CD4-positive, alpha-beta T cell treated with Interleukin-15 for 4 hours (primary cell): ENCODE data around the gene DCAF10.
"Not testable (repeated sequence)": the region's sequence is repeated elsewhere in the genome, so short reads cannot be mapped to it uniquely, and the experiment has no call there.

Experiments used
- DNase-seq: peaks from one replicate; pipeline ENCODE4 v3.0.0-alpha.2; 2020; ENCODE audit warnings: low spot score

Gene DCAF10, protein sequence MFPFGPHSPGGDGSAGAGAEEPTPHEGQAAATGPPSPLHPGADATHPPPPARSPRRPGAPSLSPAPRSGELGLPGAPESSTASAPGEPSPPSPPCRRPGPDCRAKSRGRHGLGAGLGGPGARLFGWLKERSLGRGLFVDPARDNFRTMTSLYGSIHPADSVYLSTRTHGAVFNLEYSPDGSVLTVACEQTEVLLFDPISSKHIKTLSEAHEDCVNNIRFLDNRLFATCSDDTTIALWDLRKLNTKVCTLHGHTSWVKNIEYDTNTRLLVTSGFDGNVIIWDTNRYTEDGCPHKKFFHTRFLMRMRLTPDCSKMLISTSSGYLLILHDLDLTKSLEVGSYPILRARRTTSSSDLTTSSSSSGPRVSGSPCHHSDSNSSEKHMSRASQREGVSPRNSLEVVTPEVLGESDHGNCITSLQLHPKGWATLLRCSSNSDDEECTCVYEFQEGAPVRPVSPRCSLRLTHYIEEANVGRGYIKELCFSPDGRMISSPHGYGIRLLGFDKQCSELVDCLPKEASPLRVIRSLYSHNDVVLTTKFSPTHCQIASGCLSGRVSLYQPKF

DNA sequence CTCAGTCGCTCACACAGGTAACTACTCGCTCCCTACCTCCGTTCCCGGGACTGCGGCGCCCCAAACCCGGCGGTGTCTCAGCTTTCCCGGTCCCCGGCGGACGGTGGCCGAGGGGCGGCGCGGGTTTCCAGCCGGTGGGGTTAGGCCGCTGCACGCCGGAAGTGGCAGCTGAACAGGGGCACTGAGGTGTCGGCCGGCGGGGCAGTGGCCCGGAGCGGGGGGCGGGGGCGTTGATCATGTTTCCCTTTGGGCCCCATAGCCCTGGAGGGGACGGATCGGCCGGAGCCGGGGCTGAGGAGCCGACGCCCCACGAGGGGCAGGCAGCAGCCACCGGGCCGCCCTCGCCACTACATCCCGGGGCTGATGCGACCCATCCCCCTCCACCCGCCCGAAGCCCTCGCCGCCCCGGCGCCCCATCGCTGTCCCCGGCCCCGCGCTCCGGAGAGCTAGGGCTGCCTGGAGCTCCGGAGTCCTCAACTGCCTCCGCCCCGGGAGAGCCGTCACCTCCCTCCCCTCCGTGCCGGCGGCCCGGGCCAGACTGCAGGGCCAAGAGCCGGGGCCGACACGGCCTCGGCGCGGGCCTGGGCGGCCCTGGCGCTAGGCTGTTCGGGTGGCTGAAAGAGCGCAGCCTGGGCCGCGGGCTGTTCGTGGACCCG, at the start of gene DCAF10:
TSS of gene DCAF10 (plus strand) at position 167 of the 656 bp plus-strand sequence. CDS start at position 237, 70 bp downstream.
- peak; percentile 89 for DNase-seq

DNA sequence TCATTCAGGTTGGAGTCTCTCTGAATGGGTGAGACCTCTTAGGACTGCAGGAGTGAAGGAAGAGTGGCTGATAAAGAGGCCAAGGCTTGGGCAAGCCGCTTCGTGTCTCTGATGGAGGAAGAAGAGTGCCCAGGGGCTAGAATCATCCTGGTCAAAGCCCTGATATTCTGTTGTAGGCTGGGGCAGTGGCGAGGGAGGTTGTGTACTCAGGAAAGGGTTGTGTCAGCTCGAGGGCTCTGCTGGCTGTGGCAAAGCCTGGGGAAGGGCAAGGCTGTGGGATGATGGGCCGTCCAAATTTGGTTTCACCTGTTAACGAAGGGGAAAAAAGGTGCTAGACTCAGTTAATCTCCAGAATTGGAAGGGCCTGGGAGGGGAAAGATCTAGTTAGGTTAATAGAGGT, 49.4 kb upstream of the DCAF10 start:
- no peak for DNase-seq

DNA sequence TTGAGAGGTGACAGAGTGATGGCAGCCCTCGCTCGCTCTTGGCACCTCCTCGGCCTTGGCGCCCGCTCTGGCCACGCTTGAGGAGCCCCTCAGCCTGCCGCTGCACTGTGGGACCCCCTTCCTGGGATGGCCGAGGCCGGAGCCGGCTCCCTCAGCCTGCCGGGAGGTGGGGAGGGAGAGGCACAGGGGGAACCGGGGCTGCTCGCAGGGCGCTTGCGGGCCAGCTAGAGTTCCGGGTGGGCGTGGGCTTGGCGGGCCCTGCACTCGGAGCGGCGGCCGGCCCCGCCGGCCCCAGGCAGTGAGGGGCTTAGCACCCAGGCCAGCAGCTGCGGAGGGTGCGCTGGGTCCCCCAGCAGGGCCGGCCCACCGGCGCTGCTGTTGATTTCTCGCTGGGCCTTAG, 48.9 kb upstream of the DCAF10 start:
- not testable (repeated sequence) for DNase-seq

DNA sequence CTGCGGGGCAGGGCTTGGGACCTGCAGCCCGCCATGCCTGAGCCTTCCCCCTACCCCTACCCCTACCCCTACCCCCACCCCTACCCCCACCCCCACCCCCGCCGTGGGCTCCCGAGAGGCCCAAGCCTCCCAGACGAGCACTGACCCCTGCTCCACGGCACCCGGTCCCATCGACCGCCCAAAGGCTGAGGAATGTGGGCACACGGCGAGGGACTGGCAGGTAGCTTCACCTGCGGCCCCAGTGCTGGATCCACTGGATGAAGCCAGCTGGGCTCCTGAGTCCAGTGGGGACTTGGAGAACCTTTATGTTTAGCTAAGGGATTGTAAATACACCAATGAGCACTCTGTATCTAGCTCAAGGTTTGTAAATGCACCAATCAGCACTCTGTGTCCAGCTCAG, 48.5 kb upstream of the DCAF10 start:
- not testable (repeated sequence) for DNase-seq

DNA sequence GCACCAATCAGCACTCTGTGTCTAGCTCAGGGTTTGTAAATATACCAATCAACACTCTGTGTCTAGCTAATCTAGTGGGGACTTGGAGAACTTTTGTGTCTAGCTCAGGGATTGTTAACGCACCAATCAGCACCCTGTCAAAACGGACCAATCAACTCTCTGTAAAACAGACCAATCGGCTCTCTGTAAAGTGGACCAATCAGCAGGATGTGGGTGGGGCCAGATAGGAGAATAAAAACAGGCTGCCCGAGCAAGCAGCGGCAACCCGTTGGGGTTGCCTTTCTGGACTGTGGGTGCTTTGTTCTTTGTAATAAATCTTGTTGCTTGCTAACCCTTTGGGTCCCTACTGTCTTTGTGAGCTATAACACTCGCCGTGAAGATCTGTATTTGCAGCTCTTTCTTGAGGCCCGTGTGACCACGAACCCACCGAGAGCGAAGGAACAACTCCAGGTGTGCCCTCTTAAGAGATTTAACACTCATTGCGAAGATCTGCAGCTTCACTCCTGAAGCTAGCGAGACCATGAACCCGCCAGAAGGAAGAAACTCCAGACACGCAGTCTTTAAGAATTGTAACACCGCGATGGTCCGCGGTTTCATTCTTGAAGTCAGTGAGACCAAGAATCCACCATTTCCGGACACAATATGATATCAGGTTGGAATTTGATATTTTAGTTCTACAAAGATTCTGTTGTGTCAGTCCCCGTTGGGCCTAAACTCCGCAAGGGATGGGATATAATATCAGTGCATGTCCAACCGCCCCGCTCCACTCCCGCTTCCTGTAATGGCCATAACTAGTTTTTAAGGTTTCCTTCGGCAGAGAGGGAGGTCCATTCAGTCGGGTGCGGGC, 47.7 kb upstream of the DCAF10 start:
- DNase-seq = no peak

DNA sequence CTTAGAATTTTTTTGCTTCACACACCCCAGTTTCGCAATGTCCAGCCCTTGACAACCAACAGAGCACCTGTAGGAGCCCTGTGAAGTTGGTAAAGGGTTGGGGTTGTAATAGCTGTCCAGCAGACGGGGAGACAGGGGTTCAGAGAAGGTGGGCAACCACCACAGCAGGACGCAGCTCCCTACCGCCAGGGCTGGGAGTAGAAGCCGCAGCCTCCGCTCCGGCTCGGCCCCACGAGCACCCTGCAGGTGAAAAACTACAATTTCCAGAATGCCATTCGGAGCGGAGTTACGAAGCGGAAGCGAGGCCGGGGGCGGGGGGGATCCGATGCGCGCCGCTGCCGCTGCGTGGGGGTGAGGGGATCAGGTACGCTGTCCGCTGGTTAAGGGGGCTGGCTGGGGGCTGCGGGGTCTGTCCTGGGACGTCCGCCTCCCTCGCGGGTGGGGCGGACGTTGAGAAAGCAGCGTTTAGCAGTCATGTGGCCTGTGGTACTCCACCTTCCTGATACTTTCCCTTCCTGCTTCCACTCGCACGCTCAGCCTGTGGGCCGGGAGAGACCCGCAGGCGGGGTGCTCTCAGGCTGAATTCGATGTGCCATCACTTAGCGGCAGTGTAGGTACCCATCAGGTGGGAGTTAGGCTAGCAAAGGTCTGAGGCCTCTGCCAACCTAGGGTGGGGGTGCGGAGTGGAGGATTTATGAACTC, 47.0 kb upstream of the DCAF10 start, which contains the start of gene TRMT10B:
TSS of gene TRMT10B (plus strand) at position 317 of the 702 bp plus-strand sequence. CDS start 8,127 bp downstream, outside the sequence.
- peak; percentile 63 for DNase-seq

DNA sequence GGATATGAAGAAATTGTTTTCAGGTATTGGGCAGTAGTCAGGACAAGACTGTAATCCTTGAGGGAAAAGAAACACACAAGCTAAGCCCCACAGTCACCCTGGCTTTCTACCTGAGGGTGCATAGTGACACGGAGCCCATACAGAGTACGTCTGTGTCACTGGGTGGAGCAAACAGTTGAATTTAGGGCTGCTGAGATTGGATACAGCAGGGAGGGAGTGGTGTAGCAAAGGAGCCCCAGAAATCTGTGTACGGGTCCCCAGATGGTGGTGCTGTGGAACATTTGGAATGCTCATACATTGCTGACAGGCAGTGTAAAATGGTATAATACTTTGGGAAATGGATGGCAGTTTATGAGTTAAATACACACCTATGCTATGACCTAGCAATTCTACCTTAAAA, 41.9 kb upstream of the DCAF10 start:
- DNase-seq = no peak

DNA sequence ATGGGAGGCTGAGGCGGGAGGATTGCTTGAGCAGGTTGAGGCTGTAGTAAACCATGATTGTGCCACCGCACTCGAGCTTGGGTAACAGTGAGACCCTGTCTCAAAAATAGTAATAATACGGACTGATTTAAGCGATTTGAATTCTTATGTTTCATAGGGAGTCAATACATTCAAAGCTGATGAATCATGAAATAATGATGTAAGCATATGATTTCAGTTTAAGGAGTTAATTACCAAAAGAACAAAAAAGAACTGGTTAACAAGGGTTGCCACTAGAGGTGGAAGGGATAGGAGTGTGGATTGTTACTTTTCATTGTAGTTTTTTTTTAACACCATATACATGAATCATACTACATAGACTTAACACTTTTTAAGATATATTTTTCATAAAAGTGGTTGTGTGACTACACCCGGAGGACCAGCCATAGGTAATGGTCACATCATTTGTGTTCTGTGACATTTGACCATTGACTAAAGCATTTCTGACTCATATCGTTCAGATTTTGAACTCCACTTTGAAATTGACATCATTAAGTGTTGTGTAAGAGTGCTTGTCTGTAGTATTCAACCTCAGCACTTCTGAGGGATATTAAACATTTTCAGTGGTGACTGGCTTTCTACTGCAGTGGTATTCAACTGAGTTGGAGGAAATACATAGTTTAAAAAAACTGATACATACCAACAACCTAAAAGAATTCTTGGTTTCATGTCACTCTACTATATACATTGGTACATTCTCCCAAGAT, 40.0 kb upstream of the DCAF10 start:
- DNase-seq = no peak

DNA sequence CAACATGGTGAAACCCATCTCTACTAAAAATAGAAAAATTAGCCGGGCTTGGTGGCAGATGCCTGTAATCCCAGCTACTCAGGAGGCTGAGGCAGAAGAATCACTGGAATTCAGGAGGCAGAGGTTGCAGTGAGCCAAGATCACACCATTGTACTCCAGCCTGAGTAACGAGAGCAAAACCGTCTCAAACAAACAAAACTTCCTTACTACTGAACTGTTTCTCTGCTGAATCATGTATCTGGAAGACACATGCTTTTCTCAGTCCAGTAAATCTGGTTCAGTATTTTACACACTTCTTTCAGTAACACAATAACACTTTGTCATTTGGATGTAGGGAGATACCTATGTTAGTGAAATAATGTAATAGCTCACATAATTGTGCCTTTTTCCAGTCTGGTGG, 39.1 kb upstream of the DCAF10 start:
- no peak for DNase-seq

DNA sequence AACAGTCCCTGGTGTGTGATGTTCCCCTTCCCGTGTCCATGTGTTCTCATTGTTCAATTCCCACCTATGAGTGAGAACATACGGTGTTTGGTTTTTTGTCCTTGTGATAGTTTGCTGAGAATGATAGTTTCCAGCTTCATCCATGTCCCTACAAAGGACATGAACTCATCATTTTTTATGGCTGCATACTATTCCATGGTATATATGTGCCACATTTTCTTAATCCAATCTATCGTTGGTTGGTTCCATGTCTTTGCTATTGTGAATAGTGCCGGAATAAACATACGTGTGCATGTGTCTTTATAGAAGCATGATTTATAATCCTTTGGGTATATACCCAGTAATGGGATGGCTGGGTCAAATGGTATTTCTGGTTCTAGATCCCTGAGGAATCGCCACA, 35.3 kb upstream of the DCAF10 start:
- not testable (repeated sequence) for DNase-seq

DNA sequence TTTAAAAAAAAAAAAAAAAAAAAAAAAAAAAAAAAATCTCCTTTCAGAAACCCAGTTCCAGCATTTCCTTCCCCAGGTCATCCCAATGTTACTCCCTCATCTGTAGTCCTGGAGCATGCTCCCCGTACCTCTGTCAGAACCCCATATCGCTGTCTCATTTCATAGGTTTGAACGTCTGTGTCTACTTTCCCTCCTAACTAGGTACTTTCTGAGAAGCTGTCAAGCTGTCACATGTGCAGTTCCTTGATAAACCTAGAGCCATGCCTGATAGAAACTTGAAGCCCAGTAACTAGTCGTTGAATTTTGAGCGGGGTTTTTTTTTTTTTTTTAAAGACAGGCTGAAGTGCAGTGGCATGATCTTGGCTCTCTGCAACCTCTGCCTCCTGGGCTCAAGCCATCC, 31.3 kb upstream of the DCAF10 start:
- DNase-seq = no peak

DNA sequence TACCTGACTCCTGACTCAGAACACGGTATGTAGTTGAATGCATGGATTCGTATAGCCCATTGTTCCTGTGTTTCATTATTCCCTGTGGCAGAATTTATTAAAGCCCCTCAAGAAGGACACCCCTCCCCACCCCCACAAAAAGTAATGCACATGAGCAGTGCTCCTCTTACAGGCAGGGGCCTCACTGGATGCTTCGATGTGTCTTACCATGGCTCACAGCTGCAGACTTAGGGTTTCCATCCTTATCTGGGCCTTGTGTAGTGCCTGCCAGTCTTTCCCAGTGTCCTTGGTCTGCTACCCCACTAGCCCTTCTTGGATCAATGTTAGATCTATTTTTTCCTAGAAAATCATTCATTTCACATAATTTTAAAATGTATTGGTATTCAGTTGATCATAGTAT, 30.6 kb upstream of the DCAF10 start:
- DNase-seq = no peak

DNA sequence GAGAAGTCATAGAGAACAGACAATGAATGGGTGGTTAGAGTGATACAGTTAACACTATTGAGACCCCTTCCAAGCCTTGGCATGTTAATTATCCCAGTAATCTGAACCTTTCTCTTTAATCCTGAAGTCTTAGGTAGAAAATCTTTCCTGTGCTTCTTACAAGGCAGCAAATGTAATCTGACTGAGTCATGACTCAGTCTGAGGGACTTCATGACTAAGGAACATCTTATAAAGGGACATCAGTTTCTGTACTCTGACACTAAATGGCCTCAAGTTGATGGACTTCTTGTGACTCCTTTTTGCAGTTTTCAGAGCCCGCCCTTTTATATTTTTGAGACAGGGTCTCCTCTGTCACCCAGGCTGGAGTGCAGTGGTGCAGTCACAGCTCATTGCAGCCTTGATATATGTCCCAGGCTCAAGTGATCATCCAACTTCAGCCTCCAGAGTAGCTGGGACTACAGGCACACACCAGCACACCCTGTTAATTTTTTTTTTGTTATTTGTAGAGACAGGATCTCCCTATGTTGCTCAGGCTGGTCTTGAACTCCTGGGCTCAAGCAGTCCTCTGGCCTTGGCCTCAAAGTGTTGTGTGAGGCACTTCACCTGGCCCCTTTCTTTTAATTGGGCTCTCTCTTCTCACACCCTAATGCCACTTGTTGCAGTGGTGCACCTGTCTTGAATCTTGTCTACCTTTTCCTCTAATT, 25.2 kb upstream of the DCAF10 start:
- DNase-seq = no peak

DNA sequence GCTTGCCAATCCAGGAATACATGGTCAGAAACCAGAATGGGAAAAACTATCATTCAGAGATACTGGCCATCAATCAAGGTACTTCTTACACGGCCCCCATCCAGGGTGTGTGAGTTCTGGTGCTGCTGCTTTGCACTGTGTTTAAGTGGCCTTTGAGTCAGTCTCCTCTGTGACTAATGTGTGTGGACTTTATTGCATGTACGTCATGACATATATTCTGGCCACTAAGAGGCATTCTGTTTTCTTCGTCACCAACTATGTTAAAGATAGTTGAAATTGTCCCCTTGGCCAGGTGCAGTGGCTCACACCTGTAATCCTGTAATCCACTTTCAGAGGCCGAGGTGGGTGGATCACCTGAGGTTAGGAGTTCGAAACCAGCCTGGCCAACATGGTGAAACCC, 24.3 kb upstream of the DCAF10 start:
- DNase-seq = no peak

DNA sequence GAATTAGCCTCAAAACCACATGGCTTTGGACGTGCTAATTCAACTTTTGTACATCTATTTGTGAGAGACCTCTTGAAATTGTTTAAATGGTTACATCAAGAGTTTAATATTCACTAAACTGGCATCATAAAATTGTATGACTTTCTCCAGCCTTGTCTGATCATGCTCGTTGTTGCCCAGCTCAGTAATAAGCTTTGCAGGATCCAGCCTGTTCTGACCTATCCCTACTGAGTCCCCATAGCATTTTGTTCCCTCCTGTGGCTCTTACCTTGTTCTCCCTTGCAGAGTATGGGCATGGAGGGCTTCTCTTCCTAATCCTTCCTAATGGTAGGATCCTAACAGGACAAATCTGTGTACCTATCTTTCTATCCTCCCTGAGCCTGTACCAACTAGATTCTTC, 22.1 kb upstream of the DCAF10 start:
- no peak for DNase-seq

DNA sequence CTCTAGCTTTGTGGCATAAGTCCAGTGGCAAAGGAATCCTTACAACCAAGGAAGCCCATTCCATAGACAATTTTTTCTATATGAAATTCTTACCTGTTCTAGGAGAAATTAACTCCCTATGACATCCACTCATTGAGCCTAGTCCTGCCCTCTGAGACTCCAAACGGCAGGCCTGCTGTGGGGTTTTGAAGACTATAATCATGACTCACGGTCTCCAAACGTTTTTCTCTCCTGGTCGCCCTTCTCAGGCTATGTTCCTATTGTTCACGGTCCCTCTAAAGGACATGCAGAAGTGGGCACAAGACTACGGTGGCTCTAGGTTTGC, 16.3 kb upstream of the DCAF10 start:
- DNase-seq = no peak

DNA sequence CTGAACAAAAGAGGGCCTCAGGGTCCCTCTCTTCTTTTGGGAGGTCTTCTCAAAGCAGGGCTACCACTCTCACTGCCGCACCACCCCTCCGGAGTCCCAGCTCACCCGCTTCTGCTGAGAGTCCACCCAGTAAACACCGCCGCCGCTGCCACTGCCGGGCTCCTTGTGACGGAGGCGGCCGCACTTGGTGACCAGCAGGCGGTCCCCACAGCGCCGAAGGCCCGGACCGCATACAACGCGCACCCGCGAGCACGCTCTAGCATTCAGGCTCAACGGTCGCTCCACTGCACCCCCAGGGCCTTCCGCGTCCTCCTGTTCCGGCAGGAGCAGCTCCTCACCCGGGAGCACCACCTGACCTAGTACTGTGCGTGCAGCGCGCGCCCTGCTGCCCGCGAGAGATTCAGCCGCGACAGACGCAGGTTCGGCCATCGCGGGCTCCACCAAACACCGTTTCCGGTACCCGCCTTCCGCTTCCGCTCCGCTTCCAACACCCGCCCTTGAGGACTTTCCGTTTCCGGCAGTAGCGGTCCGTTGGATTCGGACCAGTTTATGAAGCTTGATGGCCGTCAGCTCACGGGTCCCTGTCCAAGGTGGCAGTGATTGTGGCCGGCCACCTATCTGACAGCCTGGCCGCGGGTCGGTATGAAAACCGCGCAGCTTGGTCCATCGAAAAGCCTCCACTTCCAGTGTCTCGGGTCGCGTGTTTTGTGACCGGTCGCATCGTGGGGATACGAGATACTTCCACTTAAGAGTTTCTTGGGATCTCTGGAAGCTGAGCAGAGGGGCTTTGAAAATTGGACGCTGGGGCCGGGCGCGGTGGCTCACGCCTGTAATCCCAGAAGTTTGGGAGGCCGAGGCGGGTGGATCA, 15.7 kb upstream of the DCAF10 start, which contains the start of gene EXOSC3:
TSS of gene EXOSC3 (minus strand) at position 449 of the 868 bp plus-strand sequence. CDS start at position 429, 20 bp downstream.
- peak; percentile 84 for DNase-seq

DNA sequence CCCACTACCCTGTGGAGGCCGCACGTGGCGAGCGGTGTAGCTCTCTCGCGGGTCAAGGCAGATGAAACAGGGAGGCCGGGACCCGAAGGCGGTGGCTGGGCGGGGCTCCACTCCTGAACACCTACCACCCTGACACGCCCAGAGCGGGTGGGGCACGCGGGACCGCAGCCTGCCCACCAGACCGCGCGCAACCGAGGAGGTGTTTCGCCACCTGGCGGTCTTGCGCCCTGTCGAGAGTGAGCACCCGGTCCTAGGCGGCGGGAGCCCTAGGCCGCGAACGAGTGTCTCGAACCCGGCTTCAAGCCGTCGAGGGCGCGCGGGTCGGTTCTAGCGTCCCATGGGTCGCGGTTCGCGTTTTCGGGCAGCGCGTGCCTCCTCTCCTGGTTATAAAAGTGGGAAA, 13.5 kb upstream of the DCAF10 start:
- DNase-seq = no peak

DNA sequence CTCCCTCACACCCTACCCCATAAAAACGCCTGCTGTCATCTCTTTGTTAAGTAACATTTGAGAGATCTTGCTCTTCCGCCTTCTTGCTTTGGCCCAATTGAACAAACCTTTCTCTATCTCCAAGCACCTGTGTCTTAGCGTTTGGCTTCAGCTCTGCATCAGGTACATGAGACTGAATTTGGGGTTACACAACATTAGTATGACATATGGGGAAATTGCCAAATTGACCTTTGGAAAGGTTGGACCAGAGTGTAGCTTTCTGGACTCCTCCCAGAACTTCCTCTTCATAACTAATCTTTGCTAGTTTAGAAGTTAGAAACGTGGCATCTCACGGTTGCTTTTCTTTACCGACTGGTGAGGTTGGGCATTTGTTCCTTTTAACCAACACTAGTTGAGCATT, 12.3 kb upstream of the DCAF10 start:
- no peak for DNase-seq
